ENCODE data around the gene AMZ1. TPM values are rescaled to one million over a fixed set of nuclear protein-coding genes. Genes with fewer than 3 reads are reported as not detected.
A peak's percentile ranks its signal among the peaks of the same experiment; 100 is the strongest.

Gene AMZ1
- total RNA-seq, 1 experiment from 2014 or later: 0.85 TPM

DNA sequence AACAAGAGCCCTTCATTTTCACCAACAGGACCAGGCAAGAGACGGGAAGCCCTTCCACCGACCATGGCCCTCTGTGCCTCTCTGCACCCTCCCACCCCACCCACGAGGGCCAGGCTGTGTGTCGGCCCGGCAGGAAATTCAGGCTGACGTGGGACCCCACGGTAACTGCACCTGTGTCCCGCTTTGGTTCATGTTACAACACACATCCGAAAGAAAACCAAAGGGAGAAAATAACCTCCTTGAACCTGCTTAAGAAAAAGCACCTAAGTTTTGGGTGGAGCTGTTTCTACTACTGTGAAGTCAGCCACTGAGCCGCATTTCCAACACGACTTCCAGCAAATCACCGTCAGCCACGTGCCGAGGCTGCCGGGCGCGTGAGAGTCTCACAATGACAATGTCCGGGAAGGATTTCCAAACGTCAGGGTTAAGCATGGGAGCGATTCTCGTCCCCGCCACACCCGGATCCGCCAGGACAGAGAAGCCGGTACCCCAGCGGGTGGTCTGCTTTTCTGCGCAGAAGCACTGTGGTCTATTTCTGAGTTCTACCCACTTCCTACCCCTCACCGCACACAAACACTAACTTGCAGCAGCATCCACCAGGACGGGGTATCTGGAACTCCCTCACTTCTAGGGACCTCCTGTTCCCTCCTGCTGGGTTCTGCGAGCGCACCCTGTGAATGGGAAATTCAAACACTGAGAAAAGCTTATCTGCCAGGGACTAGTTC lies 36.6 kb downstream of the AMZ1 start:
- no peak overlapping the region for H3K4me3 Mint-ChIP-seq
- ChIA-PET POLR2A (interaction anchor here (0.6 kb wide), 1 partner anchor 18 kb away, joined by 4 read pairs; no protein-coding TSS in a partner anchor), CTCF (interaction anchor here (0.6 to 1.9 kb wide), 6 partner anchors 11 to 252 kb away, joined by 3 to 8 read pairs (median 4); no protein-coding TSS in a partner anchor)
- H3K9me3 Mint-ChIP-seq: no peaks in the 10 kb centered on the region
- H3K4me1 Mint-ChIP-seq: peaks cover 1% of the 10 kb centered on the region
- no peak for TF ChIP-seq GTF2I (CRISPR knock-in tag; conservative IDR thresholded peaks at IDR 0.05)
- TF ChIP-seq, protein P1, sequence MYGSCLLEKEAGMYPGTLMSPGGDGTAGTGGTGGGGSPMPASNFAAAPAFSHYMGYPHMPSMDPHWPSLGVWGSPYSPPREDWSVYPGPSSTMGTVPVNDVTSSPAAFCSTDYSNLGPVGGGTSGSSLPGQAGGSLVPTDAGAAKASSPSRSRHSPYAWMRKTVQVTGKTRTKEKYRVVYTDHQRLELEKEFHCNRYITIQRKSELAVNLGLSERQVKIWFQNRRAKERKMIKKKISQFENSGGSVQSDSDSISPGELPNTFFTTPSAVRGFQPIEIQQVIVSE (CRISPR knock-in tag; IDR thresholded peaks at IDR 0.05; ENCODE audit: borderline replicate concordance): no peak
- TF ChIP-seq, protein P2, sequence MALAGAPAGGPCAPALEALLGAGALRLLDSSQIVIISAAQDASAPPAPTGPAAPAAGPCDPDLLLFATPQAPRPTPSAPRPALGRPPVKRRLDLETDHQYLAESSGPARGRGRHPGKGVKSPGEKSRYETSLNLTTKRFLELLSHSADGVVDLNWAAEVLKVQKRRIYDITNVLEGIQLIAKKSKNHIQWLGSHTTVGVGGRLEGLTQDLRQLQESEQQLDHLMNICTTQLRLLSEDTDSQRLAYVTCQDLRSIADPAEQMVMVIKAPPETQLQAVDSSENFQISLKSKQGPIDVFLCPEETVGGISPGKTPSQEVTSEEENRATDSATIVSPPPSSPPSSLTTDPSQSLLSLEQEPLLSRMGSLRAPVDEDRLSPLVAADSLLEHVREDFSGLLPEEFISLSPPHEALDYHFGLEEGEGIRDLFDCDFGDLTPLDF (CRISPR knock-in tag; IDR thresholded peaks at IDR 0.05): no peak
- TF ChIP-seq, protein P3, sequence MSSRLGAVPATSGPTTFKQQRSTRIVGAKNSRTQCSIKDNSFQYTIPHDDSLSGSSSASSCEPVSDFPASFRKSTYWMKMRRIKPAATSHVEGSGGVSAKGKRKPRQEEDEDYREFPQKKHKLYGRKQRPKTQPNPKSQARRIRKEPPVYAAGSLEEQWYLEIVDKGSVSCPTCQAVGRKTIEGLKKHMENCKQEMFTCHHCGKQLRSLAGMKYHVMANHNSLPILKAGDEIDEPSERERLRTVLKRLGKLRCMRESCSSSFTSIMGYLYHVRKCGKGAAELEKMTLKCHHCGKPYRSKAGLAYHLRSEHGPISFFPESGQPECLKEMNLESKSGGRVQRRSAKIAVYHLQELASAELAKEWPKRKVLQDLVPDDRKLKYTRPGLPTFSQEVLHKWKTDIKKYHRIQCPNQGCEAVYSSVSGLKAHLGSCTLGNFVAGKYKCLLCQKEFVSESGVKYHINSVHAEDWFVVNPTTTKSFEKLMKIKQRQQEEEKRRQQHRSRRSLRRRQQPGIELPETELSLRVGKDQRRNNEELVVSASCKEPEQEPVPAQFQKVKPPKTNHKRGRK (CRISPR knock-in tag; IDR thresholded peaks at IDR 0.05; ENCODE audit: borderline replicate concordance): no peak
- TF ChIP-seq, protein P4, sequence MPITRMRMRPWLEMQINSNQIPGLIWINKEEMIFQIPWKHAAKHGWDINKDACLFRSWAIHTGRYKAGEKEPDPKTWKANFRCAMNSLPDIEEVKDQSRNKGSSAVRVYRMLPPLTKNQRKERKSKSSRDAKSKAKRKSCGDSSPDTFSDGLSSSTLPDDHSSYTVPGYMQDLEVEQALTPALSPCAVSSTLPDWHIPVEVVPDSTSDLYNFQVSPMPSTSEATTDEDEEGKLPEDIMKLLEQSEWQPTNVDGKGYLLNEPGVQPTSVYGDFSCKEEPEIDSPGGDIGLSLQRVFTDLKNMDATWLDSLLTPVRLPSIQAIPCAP (CRISPR knock-in tag; IDR thresholded peaks at IDR 0.05): no peak
- no peak for TF ChIP-seq PRRX2 (CRISPR knock-in tag; IDR thresholded peaks at IDR 0.05)
- TF ChIP-seq GRHL2 (CRISPR knock-in tag; IDR thresholded peaks at IDR 0.05; ENCODE audit: insufficient replicate concordance, severe bottlenecking): no peak
- no peak for TF ChIP-seq NR3C1 (CRISPR knock-in tag; conservative IDR thresholded peaks at IDR 0.05; ENCODE audit: low read depth)
- TF ChIP-seq, protein P5, sequence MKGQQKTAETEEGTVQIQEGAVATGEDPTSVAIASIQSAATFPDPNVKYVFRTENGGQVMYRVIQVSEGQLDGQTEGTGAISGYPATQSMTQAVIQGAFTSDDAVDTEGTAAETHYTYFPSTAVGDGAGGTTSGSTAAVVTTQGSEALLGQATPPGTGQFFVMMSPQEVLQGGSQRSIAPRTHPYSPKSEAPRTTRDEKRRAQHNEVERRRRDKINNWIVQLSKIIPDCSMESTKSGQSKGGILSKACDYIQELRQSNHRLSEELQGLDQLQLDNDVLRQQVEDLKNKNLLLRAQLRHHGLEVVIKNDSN (CRISPR knock-in tag; IDR thresholded peaks at IDR 0.05): no peak
- H3K27ac Mint-ChIP-seq: peak overlapping the region; percentile 41; the same call in 1 of the 2 replicates
- no peak for ATAC-seq
- H3K27me3 Mint-ChIP-seq (ENCODE audit: low read depth): no peaks in the 10 kb centered on the region
- DNase-seq (ENCODE audit: low spot score): peak; percentile 9
- peaks cover 33% of the 10 kb centered on the region for H3K36me3 Mint-ChIP-seq

DNA sequence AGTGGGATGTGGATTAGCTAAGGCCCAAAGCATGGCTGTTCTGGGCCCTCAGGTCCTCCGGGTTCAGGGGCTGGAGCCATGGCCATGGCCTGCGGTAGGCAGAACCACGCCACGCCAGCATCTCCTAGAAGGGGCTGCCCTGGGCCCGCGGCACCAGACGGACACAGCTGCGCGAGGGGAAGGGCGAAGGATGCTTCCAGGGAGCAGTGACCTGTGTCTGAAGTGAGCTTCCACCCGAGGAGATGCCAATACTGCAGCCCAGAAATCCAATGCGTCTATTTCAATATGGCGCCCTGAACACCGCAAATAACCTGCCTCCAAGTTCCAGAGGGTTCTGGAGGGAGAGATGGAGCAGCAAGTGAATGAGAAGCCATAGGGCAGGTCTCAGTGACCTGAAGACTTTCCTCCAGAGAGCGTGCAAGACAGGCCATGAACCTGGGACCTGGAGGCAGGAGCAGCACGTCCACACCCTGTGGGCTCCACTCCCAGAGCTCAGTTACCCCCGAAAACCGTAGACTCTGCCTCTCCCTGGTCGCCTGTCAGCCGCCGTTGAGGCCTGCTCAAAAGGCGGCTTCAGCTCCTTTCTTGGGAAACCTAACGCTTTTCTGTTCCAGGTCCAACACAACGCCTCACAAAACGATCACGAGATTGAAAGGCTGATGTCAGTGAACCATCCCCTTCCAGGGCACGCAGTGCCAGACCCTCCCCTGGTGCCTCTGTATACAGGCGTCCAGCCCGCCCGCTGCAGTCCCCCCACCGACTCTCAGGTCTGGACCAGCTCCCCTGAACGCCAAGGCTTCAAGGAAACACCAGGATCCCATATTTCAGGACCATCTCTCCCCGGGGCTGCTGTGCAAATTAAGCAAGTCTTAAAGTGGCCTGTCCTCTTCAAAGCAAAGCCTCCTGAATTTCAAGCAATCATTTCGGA lies 37.4 kb downstream of the AMZ1 start:
- Mint-ChIP-seq H3K9me3 (no peaks in the 10 kb centered on the region), H3K27me3 (ENCODE audit: low read depth) (no peaks in the 10 kb centered on the region), H3K4me3 (no peak overlapping the region), H3K36me3 (peaks cover 36% of the 10 kb centered on the region), H3K27ac (peak overlapping the region; percentile 57), H3K4me1 (peaks cover 6% of the 10 kb centered on the region)
- DNase-seq (ENCODE audit: low spot score) (peak; percentile 7), ATAC-seq (no peak)
- CTCF ChIA-PET: interaction anchor here (1.0 to 1.8 kb wide), 3 partner anchors 12 to 55 kb away, joined by 3 to 8 read pairs (median 3); no protein-coding TSS in a partner anchor
- POLR2A ChIA-PET: no interaction called here
- no peak for TF ChIP-seq ZNF138 (CRISPR knock-in tag; conservative IDR thresholded peaks at IDR 0.05)
- TF ChIP-seq NFYB (CRISPR knock-in tag; conservative IDR thresholded peaks at IDR 0.05; ENCODE audit: low read depth): no peak
- TF ChIP-seq, protein P2 (CRISPR knock-in tag; IDR thresholded peaks at IDR 0.05): no peak
- TF ChIP-seq, protein P6, sequence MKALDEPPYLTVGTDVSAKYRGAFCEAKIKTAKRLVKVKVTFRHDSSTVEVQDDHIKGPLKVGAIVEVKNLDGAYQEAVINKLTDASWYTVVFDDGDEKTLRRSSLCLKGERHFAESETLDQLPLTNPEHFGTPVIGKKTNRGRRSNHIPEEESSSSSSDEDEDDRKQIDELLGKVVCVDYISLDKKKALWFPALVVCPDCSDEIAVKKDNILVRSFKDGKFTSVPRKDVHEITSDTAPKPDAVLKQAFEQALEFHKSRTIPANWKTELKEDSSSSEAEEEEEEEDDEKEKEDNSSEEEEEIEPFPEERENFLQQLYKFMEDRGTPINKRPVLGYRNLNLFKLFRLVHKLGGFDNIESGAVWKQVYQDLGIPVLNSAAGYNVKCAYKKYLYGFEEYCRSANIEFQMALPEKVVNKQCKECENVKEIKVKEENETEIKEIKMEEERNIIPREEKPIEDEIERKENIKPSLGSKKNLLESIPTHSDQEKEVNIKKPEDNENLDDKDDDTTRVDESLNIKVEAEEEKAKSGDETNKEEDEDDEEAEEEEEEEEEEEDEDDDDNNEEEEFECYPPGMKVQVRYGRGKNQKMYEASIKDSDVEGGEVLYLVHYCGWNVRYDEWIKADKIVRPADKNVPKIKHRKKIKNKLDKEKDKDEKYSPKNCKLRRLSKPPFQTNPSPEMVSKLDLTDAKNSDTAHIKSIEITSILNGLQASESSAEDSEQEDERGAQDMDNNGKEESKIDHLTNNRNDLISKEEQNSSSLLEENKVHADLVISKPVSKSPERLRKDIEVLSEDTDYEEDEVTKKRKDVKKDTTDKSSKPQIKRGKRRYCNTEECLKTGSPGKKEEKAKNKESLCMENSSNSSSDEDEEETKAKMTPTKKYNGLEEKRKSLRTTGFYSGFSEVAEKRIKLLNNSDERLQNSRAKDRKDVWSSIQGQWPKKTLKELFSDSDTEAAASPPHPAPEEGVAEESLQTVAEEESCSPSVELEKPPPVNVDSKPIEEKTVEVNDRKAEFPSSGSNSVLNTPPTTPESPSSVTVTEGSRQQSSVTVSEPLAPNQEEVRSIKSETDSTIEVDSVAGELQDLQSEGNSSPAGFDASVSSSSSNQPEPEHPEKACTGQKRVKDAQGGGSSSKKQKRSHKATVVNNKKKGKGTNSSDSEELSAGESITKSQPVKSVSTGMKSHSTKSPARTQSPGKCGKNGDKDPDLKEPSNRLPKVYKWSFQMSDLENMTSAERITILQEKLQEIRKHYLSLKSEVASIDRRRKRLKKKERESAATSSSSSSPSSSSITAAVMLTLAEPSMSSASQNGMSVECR (CRISPR knock-in tag; IDR thresholded peaks at IDR 0.05; ENCODE audit: borderline replicate concordance): no peak
- TF ChIP-seq GTF2I (CRISPR knock-in tag; conservative IDR thresholded peaks at IDR 0.05): no peak
- TF ChIP-seq IRF2 (CRISPR knock-in tag; IDR thresholded peaks at IDR 0.05; ENCODE audit: borderline replicate concordance, low read depth): no peak
- no peak for TF ChIP-seq CREB1 (CRISPR knock-in tag; IDR thresholded peaks at IDR 0.05)
- TF ChIP-seq, protein P7, sequence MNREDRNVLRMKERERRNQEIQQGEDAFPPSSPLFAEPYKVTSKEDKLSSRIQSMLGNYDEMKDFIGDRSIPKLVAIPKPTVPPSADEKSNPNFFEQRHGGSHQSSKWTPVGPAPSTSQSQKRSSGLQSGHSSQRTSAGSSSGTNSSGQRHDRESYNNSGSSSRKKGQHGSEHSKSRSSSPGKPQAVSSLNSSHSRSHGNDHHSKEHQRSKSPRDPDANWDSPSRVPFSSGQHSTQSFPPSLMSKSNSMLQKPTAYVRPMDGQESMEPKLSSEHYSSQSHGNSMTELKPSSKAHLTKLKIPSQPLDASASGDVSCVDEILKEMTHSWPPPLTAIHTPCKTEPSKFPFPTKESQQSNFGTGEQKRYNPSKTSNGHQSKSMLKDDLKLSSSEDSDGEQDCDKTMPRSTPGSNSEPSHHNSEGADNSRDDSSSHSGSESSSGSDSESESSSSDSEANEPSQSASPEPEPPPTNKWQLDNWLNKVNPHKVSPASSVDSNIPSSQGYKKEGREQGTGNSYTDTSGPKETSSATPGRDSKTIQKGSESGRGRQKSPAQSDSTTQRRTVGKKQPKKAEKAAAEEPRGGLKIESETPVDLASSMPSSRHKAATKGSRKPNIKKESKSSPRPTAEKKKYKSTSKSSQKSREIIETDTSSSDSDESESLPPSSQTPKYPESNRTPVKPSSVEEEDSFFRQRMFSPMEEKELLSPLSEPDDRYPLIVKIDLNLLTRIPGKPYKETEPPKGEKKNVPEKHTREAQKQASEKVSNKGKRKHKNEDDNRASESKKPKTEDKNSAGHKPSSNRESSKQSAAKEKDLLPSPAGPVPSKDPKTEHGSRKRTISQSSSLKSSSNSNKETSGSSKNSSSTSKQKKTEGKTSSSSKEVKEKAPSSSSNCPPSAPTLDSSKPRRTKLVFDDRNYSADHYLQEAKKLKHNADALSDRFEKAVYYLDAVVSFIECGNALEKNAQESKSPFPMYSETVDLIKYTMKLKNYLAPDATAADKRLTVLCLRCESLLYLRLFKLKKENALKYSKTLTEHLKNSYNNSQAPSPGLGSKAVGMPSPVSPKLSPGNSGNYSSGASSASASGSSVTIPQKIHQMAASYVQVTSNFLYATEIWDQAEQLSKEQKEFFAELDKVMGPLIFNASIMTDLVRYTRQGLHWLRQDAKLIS (CRISPR knock-in tag; IDR thresholded peaks at IDR 0.05; ENCODE audit: borderline replicate concordance): no peak
